Mesenchymal stem cell (in vitro differentiated cells and primary cell): ENCODE measurements around the gene EXOC5.
"Not testable (repeated sequence)": the region's sequence is repeated elsewhere in the genome, so short reads cannot be mapped to it uniquely, and the experiment has no call there.

Experiments
- DNase-seq: peaks from one replicate; pipeline ENCODE4 v3.0.0-alpha.2; 2013
- H2AFZ ChIP-seq: one replicate; pipeline ENCODE4 v1.6.1; 2013; ENCODE audit warnings: low read depth, mild to moderate bottlenecking, control low read depth, inconsistent platforms, low read length, moderate library complexity
- H2AK5ac ChIP-seq: 2 replicates; pipeline ENCODE4 v1.6.1; 2013; ENCODE audit warnings: low read length, moderate library complexity, mild to moderate bottlenecking, inconsistent platforms; ENCODE audit not compliant: severe bottlenecking
- H2BK120ac ChIP-seq: one replicate; pipeline ENCODE4 v1.6.1; 2013; ENCODE audit warnings: low read depth, mild to moderate bottlenecking, inconsistent platforms, low read length, moderate library complexity
- H2BK12ac ChIP-seq, 2 experiments: one replicate each; pipeline ENCODE4 v1.6.1; 2013; ENCODE audit warnings: inconsistent platforms in 2 of 2, low read length in 2 of 2, mild to moderate bottlenecking in 2 of 2, moderate library complexity in 2 of 2, control low read depth in 1 of 2
- H2BK15ac ChIP-seq: one replicate; pipeline ENCODE4 v1.6.1; 2013; ENCODE audit warnings: mild to moderate bottlenecking, low read depth, inconsistent platforms; ENCODE audit not compliant: poor library complexity, severe bottlenecking
- H2BK5ac ChIP-seq: 2 replicates; pipeline ENCODE4 v1.6.1; 2013; ENCODE audit warnings: low read depth, mild to moderate bottlenecking, low read length, control low read depth, inconsistent platforms; ENCODE audit not compliant: poor library complexity, severe bottlenecking
- H3K14ac ChIP-seq, 2 experiments: one replicate each; pipeline ENCODE4 v1.6.1; 2013; ENCODE audit warnings: inconsistent platforms in 2 of 2, low read length in 2 of 2, control low read depth in 1 of 2, mild to moderate bottlenecking in 1 of 2, moderate library complexity in 1 of 2
- H3K18ac ChIP-seq, 2 experiments: one replicate each; pipeline ENCODE4 v1.6.1; 2013; ENCODE audit warnings: inconsistent platforms in 2 of 2, low read length in 2 of 2, control low read depth in 1 of 2, low read depth in 1 of 2, mild to moderate bottlenecking in 1 of 2
- H3K23ac ChIP-seq, 2 experiments: one replicate each; pipeline ENCODE4 v1.6.1; 2013; ENCODE audit warnings: inconsistent platforms in 2 of 2, low read length in 2 of 2, mild to moderate bottlenecking in 2 of 2, moderate library complexity in 2 of 2, control low read depth in 1 of 2
- H3K27ac ChIP-seq: 2 replicates; pipeline ENCODE4 v1.5.1; 2013; ENCODE audit warnings: mild to moderate bottlenecking, moderate library complexity, low read length, control low read depth, inconsistent platforms; ENCODE audit not compliant: poor library complexity, severe bottlenecking
- H3K27me3 ChIP-seq, 2 experiments: 2 replicates each; pipeline versions ENCODE4 v1.6.1 to v1.7.0; 2013; ENCODE audit warnings: low read length in 2 of 2, mild to moderate bottlenecking in 2 of 2, moderate library complexity in 2 of 2, control low read depth in 1 of 2, inconsistent platforms in 1 of 2; ENCODE audit not compliant: control insufficient read depth in 1 of 2, insufficient read depth in 1 of 2
- H3K36me3 ChIP-seq, 2 experiments: 2 replicates each; pipeline versions ENCODE4 v1.6.1 to v1.7.0; 2013; ENCODE audit warnings: low read length in 2 of 2, control low read depth in 1 of 2, inconsistent platforms in 1 of 2, low read depth in 1 of 2, mild to moderate bottlenecking in 1 of 2; ENCODE audit not compliant: insufficient read depth in 2 of 2, control insufficient read depth in 1 of 2
- H3K4ac ChIP-seq, 2 experiments: one replicate each; pipeline ENCODE4 v1.6.1; 2013; ENCODE audit warnings: inconsistent platforms in 2 of 2, low read length in 2 of 2, mild to moderate bottlenecking in 2 of 2, moderate library complexity in 2 of 2, control low read depth in 1 of 2, low read depth in 1 of 2
- H3K4me1 ChIP-seq: 2 replicates; pipeline ENCODE4 v1.6.1; 2013; ENCODE audit warnings: low read depth, low read length, control low read depth; ENCODE audit not compliant: control insufficient read depth, insufficient read depth
- H3K4me2 ChIP-seq: 2 replicates; pipeline ENCODE4 v1.6.1; 2013; ENCODE audit warnings: low read length, mild to moderate bottlenecking, inconsistent platforms; ENCODE audit not compliant: poor library complexity, severe bottlenecking
- H3K4me3 ChIP-seq, 2 experiments: 2 replicates each; pipeline versions ENCODE4 v1.5.1 to v1.7.0; 2013; ENCODE audit warnings: low read length in 2 of 2, mild to moderate bottlenecking in 2 of 2, control low read depth in 1 of 2, low read depth in 1 of 2; ENCODE audit not compliant: insufficient read depth in 1 of 2
- H3K79me1 ChIP-seq: replicated peaks from 2 replicates; pipeline ENCODE4 v1.6.1; 2013; ENCODE audit warnings: mild to moderate bottlenecking, control low read depth, low read length, inconsistent platforms; ENCODE audit not compliant: poor library complexity, severe bottlenecking
- H3K9ac ChIP-seq: 2 replicates; pipeline ENCODE4 v1.7.0; 2013; ENCODE audit warnings: mild to moderate bottlenecking, low read length, moderate library complexity
- H3K9me3 ChIP-seq: 2 replicates; pipeline ENCODE4 v1.7.0; 2013; ENCODE audit warnings: mild to moderate bottlenecking, low read length; ENCODE audit not compliant: control insufficient read depth
- H4K8ac ChIP-seq: one replicate; pipeline ENCODE4 v1.6.1; 2013; ENCODE audit warnings: inconsistent platforms, mild to moderate bottlenecking, low read length, moderate library complexity
- H4K91ac ChIP-seq: one replicate; pipeline ENCODE4 v1.6.1; 2013; ENCODE audit warnings: mild to moderate bottlenecking, low read length, inconsistent platforms
- WGBS: methylation state at CpG from one replicate; pipeline ENCODE4 v1.1.7; 2013; ENCODE audit warnings: mixed read lengths; 5-methylcytosine and 5-hydroxymethylcytosine counted together

EXOC5 gene

DNA sequence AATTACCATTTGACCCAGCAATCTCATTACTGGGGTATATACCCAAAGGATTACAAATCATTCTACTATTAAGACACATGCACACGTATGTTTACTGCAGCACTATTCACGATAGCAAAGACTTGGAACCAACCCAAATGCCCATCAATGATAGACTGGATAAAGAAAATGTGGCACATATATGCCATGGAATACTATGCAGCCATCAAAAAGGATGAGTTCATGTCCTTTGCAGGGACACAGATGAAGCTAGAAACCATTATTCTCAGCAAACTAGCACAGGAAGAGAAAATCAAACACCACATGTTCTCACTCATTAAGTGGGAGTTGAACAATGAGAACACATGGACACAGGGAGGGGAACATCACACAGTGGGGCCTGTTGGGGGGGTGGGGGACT, 40.4 kb downstream of the EXOC5 start:
- not testable (repeated sequence) for H3K23ac ChIP-seq, H3K14ac ChIP-seq, H2AFZ ChIP-seq, H3K9ac ChIP-seq, H3K27me3 ChIP-seq, H3K4ac ChIP-seq, H2BK12ac ChIP-seq, H3K4me1 ChIP-seq, H2BK120ac ChIP-seq, H2AK5ac ChIP-seq, H3K4me2 ChIP-seq, H3K9me3 ChIP-seq, H3K79me1 ChIP-seq, H2BK15ac ChIP-seq, H3K4me3 ChIP-seq, H2BK5ac ChIP-seq, H4K8ac ChIP-seq, H4K91ac ChIP-seq, H3K27ac ChIP-seq, H3K18ac ChIP-seq, DNase-seq
- WGBS = 100% methylated on average over 2 of the region's 2 CpGs
- peaks cover 0 to 73% of the 10 kb centered on the region in 2 experiments for H3K36me3 ChIP-seq

DNA sequence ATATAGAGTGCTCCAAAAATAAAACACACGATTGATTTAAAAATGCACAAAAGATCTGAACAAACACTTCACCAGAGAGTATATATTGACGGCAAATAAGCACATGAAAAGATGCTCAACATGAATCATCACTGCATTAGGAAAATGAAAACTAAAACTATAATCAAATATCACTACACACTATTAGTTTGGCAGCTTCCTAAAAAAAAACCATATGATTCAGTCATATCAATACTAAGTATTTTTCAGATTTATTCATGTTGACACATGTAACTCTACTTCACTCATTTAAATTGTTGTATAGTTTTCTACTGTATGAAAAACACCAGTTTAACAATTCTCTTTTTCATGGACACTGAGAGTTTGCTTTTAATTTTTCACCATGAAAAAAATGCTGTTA, 41.6 kb downstream of the EXOC5 start:
- no peak overlapping the region for H3K4ac ChIP-seq
- H3K4me2 ChIP-seq = no peak overlapping the region
- no peak overlapping the region for H4K91ac ChIP-seq
- H4K8ac ChIP-seq = no peak overlapping the region
- H3K18ac ChIP-seq = no peak overlapping the region
- H2BK5ac ChIP-seq = no peak overlapping the region
- H3K27me3 ChIP-seq = no peaks in the 10 kb centered on the region
- H3K9me3 ChIP-seq = no peaks in the 10 kb centered on the region
- H3K36me3 ChIP-seq = peaks cover 0 to 69% of the 10 kb centered on the region in 2 experiments
- no peak overlapping the region for H2BK15ac ChIP-seq
- H2AFZ ChIP-seq = no peak overlapping the region
- no peak overlapping the region for H3K4me3 ChIP-seq
- no peak overlapping the region for H3K9ac ChIP-seq
- no peak overlapping the region for H3K27ac ChIP-seq
- DNase-seq = no peak
- no peak overlapping the region for H2AK5ac ChIP-seq
- H3K4me1 ChIP-seq = no peaks in the 10 kb centered on the region
- no peak overlapping the region for H3K23ac ChIP-seq
- H2BK120ac ChIP-seq = no peak overlapping the region
- H2BK12ac ChIP-seq = no peak overlapping the region
- H3K14ac ChIP-seq = no peak overlapping the region
- WGBS = 100% methylated on average over 2 of the region's 2 CpGs
- peaks cover 6% of the 10 kb centered on the region for H3K79me1 ChIP-seq

- Histone ChIP-seq H3K9me3 (no peaks in the 10 kb centered on the region), H3K23ac (no peak overlapping the region), H3K27me3 (no peaks in the 10 kb centered on the region), H2AK5ac (no peak overlapping the region), H4K8ac (no peak overlapping the region), H2BK120ac (no peak overlapping the region), H3K14ac (no peak overlapping the region), H3K4me1 (no peaks in the 10 kb centered on the region), H2BK5ac (no peak overlapping the region), H3K79me1 (peaks cover 8% of the 10 kb centered on the region), H3K4me3 (no peak overlapping the region), H2AFZ (no peak overlapping the region), H2BK12ac (no peak overlapping the region), H2BK15ac (no peak overlapping the region), H3K4ac (no peak overlapping the region), H4K91ac (no peak overlapping the region), H3K36me3 (peaks cover 0 to 62% of the 10 kb centered on the region in 2 experiments), H3K4me2 (no peak overlapping the region), H3K27ac (no peak overlapping the region), H3K9ac (no peak overlapping the region), H3K18ac (no peak overlapping the region)
- no peak for DNase-seq
- 80% methylated on average over 1 of the region's 3 CpGs for WGBS
Observed at GRCh38 chr14:57221931-57222330, 46.8 kb downstream of the EXOC5 start.

GRCh38 chr14:57212919-57213318, 55.8 kb downstream of the EXOC5 start:
- Histone ChIP-seq H3K9ac (no peak overlapping the region), H3K4me1 (peaks cover 2% of the 10 kb centered on the region), H2BK120ac (no peak overlapping the region), H3K27ac (no peak overlapping the region), H3K36me3 (peaks cover 19 to 70% of the 10 kb centered on the region in 2 experiments), H2AFZ (no peak overlapping the region), H2BK5ac (no peak overlapping the region), H3K4me2 (no peak overlapping the region), H3K18ac (no peak overlapping the region), H2AK5ac (no peak overlapping the region), H3K4me3 (no peak overlapping the region), H3K4ac (no peak overlapping the region), H4K91ac (no peak overlapping the region), H3K27me3 (no peaks in the 10 kb centered on the region), H3K14ac (no peak overlapping the region), H3K79me1 (peaks cover 14% of the 10 kb centered on the region), H2BK15ac (no peak overlapping the region), H3K9me3 (no peaks in the 10 kb centered on the region), H4K8ac (no peak overlapping the region), H3K23ac (no peak overlapping the region), H2BK12ac (no peak overlapping the region)
- no peak for DNase-seq
- WGBS = 85% methylated on average over 2 of the region's 2 CpGs
